Right lobe of liver (tissue), 4 donors: Measurements from ENCODE around the gene PRRG3.

Experiments
- CTCF ChIP-seq, 4 donors: fragments of 200-600 bp in 3 of 4; fragments of 450-650 bp in 1 of 4; IDR thresholded peaks; one replicate each; pipeline versions ENCODE4 v1.5.1 to v1.8.0; 2016 to 2022; ENCODE audit warnings: antibody characterized with exemption in 4 of 4, mild to moderate bottlenecking in 2 of 4
- POLR2A ChIP-seq: fragments of 450-650 bp; IDR thresholded peaks from one replicate; pipeline ENCODE4 v1.6.1; 2017; ENCODE audit warnings: antibody characterized with exemption, mild to moderate bottlenecking
- donor health status: DM: no; HTN: no; CAD: no.
- donor health status: DM: no; HTN: no; CAD: no.
- donor health status: DM: no; HTN: yes; CAD: no.

GRCh38 chrX:151715752-151716151, 20.5 kb downstream of the PRRG3 start, which contains the start of gene FATE1:
- no peak for TF ChIP-seq CTCF (IDR thresholded peaks at IDR 0.05)
- no peak for TF ChIP-seq POLR2A
